H9 (cell line): ENCODE measurements around the gene LRPPRC. TPM values are rescaled to one million over a fixed set of nuclear protein-coding genes. Genes with fewer than 3 reads are reported as not detected.

Experiments used
- DNase-seq: peaks from one replicate; pipeline ENCODE4 v3.0.0-alpha.2; 2017
- H2AFZ ChIP-seq: one replicate; pipeline ENCODE4 v1.6.1; 2013; ENCODE audit warnings: mild to moderate bottlenecking, low read length, control low read depth, moderate library complexity
- H2AK5ac ChIP-seq: 2 replicates; pipeline ENCODE4 v1.6.1; 2013; ENCODE audit warnings: low read length, control low read depth, mixed read lengths; ENCODE audit not compliant: insufficient read length
- H2BK120ac ChIP-seq: one replicate; pipeline ENCODE4 v1.6.1; 2013; ENCODE audit warnings: low read depth, mild to moderate bottlenecking, low read length, control low read depth, inconsistent platforms; ENCODE audit not compliant: poor library complexity, severe bottlenecking
- H2BK12ac ChIP-seq: 2 replicates; pipeline ENCODE4 v1.6.1; 2013; ENCODE audit warnings: low read length, control low read depth, mixed read lengths, low read depth; ENCODE audit not compliant: insufficient read length
- H2BK15ac ChIP-seq: 2 replicates; pipeline ENCODE4 v1.6.1; 2013; ENCODE audit warnings: low read depth, low read length, control low read depth
- H2BK20ac ChIP-seq: one replicate; pipeline ENCODE4 v1.6.1; 2013; ENCODE audit warnings: low read depth, mild to moderate bottlenecking, low read length, control low read depth, inconsistent platforms; ENCODE audit not compliant: poor library complexity, severe bottlenecking
- H2BK5ac ChIP-seq: 2 replicates; pipeline ENCODE4 v1.6.1; 2013; ENCODE audit warnings: low read length, control low read depth, mixed read lengths; ENCODE audit not compliant: insufficient read length
- H3K14ac ChIP-seq: 2 replicates; pipeline ENCODE4 v1.6.1; 2013; ENCODE audit warnings: low read length, control low read depth; ENCODE audit not compliant: insufficient read depth
- H3K18ac ChIP-seq: 2 replicates; pipeline ENCODE4 v1.6.1; 2013; ENCODE audit warnings: low read depth, mild to moderate bottlenecking, mixed read lengths, low read length, control low read depth; ENCODE audit not compliant: insufficient read length
- H3K23ac ChIP-seq: 2 replicates; pipeline ENCODE4 v1.6.1; 2013; ENCODE audit warnings: low read length, control low read depth, mixed read lengths, low read depth; ENCODE audit not compliant: insufficient read length
- H3K23me2 ChIP-seq: 2 replicates; pipeline ENCODE4 v1.6.1; 2013; ENCODE audit warnings: low read depth, mild to moderate bottlenecking, mixed read lengths, low read length, control low read depth; ENCODE audit not compliant: insufficient read length, poor library complexity, severe bottlenecking
- H3K27ac ChIP-seq: 2 replicates; pipeline ENCODE4 v1.5.1; 2013; ENCODE audit warnings: low read length, control low read depth, mixed read lengths, low read depth; ENCODE audit not compliant: insufficient read length
- H3K27me3 ChIP-seq: 2 replicates; pipeline ENCODE4 v1.6.1; 2013; ENCODE audit warnings: low read length, control low read depth, inconsistent platforms; ENCODE audit not compliant: insufficient read depth
- H3K4ac ChIP-seq: 2 replicates; pipeline ENCODE4 v1.6.1; 2013; ENCODE audit warnings: low read depth, mild to moderate bottlenecking, control low read depth, inconsistent platforms, low read length, moderate library complexity
- H3K4me1 ChIP-seq: 2 replicates; pipeline ENCODE4 v1.6.1; 2013; ENCODE audit warnings: low read length, control low read depth, inconsistent platforms; ENCODE audit not compliant: insufficient read depth
- H3K4me2 ChIP-seq: 2 replicates; pipeline ENCODE4 v1.6.1; 2013; ENCODE audit warnings: low read length, control low read depth, mixed read lengths; ENCODE audit not compliant: insufficient read length, insufficient read depth
- H3K56ac ChIP-seq: 2 replicates; pipeline ENCODE4 v1.6.1; 2013; ENCODE audit warnings: low read depth, mild to moderate bottlenecking, mixed read lengths, low read length, control low read depth; ENCODE audit not compliant: insufficient read length
- H3K79me1 ChIP-seq: 2 replicates; pipeline ENCODE4 v1.6.1; 2013; ENCODE audit warnings: low read depth, mild to moderate bottlenecking, moderate library complexity, low read length, control low read depth, inconsistent platforms; ENCODE audit not compliant: insufficient read depth, poor library complexity, severe bottlenecking
- H3K79me2 ChIP-seq: 2 replicates; pipeline ENCODE4 v1.6.1; 2013; ENCODE audit warnings: low read length, control low read depth, inconsistent platforms; ENCODE audit not compliant: insufficient read depth
- H3K9ac ChIP-seq: 2 replicates; pipeline ENCODE4 v1.6.1; 2013; ENCODE audit warnings: low read length, control low read depth, mixed read lengths; ENCODE audit not compliant: insufficient read length; ENCODE audit errors: extremely low read depth
- H3K9me3 ChIP-seq: one replicate; pipeline ENCODE4 v1.6.1; 2013; ENCODE audit warnings: low read depth, low read length, inconsistent platforms; ENCODE audit not compliant: control insufficient read depth
- H3T11ph ChIP-seq: one replicate; pipeline ENCODE4 v1.6.1; 2013; ENCODE audit warnings: mild to moderate bottlenecking, low read length, control low read depth, inconsistent platforms
- H4K20me1 ChIP-seq: one replicate; pipeline ENCODE4 v1.6.1; 2013; ENCODE audit not compliant: control insufficient read depth, insufficient read length, insufficient read depth
- H4K5ac ChIP-seq: 2 replicates; pipeline ENCODE4 v1.6.1; 2013; ENCODE audit warnings: low read depth, mild to moderate bottlenecking, mixed read lengths, low read length, control low read depth; ENCODE audit not compliant: insufficient read length
- H4K8ac ChIP-seq: replicated peaks from 2 replicates; pipeline ENCODE4 v1.6.1; 2013; ENCODE audit warnings: low read length, control low read depth, mixed read lengths, low read depth; ENCODE audit not compliant: insufficient read length
- H4K91ac ChIP-seq: 2 replicates; pipeline ENCODE4 v1.6.1; 2013; ENCODE audit warnings: low read depth, mild to moderate bottlenecking, moderate library complexity, mixed read lengths, low read length, control low read depth; ENCODE audit not compliant: insufficient read length
- H3K27ac Mint-ChIP-seq, 3 experiments: 2 replicates in 2 of 3; 3 replicates in 1 of 3; pipeline ENCODE4 v1.8.0; 2020 to 2021; ENCODE audit warnings: mixed read lengths in 3 of 3, mild to moderate bottlenecking in 1 of 3, moderate library complexity in 1 of 3
- H3K27me3 Mint-ChIP-seq: 2 replicates; pipeline ENCODE4 v1.8.0; 2021; ENCODE audit warnings: low read depth, mild to moderate bottlenecking, moderate library complexity, mixed read lengths
- H3K36me3 Mint-ChIP-seq, 3 experiments: 2 replicates in 2 of 3; 3 replicates in 1 of 3; pipeline ENCODE4 v1.8.0; 2020 to 2021; ENCODE audit warnings: low read depth in 3 of 3, mixed read lengths in 3 of 3; ENCODE audit not compliant: insufficient read depth in 1 of 3
- H3K4me1 Mint-ChIP-seq, 2 experiments: 2 replicates each; pipeline ENCODE4 v1.8.0; 2020; ENCODE audit warnings: mixed read lengths in 2 of 2
- H3K4me3 Mint-ChIP-seq, 2 experiments: 2 replicates in 1 of 2; 3 replicates in 1 of 2; pipeline ENCODE4 v1.8.0; 2020 to 2021; ENCODE audit warnings: mild to moderate bottlenecking in 2 of 2, mixed read lengths in 2 of 2, moderate library complexity in 1 of 2
- H3K9me3 Mint-ChIP-seq, 2 experiments: 2 replicates in 1 of 2; 3 replicates in 1 of 2; pipeline ENCODE4 v1.8.0; 2020; ENCODE audit warnings: mild to moderate bottlenecking in 2 of 2, mixed read lengths in 2 of 2, moderate library complexity in 1 of 2
- WGBS: extraction: QIAGEN DNeasy Blood & Tissue Kit; methylation state at CpG from one replicate; pipeline ENCODE4 v1.1.7; 2013; ENCODE audit warnings: missing lambda C conversion rate, low lambda C conversion rate, mixed read lengths; ENCODE audit not compliant: insufficient read length; ENCODE audit errors: extremely low coverage; 5-methylcytosine and 5-hydroxymethylcytosine counted together
- total RNA-seq: library from RNA; stranded (reverse); gene quantifications from 2 replicates; pipeline ENCODE4 v1.2.1, GENCODE V29; 2021
- TF ChIP-seq, protein P1 (sequence below): fragments of 200-600 bp; sonication (generic); conservative IDR thresholded peaks from 3 replicates; pipeline ENCODE4 v1.8.0; 2021; ENCODE audit warnings: antibody characterized with exemption, mild to moderate bottlenecking

LRPPRC gene
- total RNA-seq, 1 experiment from 2014 or later, result 182 TPM

DNA sequence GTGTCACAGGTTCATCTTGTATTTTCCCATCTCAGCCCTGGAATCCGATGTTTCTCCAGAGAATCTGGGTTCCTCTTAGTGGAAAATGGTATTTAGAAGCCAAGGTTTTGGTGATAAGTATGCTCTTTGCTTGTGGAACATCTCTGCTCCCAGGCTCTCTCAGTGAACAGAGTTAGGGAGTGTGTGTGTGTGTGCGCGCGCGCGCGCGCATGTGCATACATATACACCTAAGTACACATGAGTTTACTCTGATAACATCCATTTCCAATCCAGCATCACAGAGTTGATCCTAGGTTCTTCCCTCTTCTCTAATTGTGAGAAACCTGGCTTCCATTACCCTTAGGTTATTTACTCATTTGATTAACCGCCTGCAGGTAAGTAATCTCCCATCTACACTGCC lies 115.3 kb downstream of the LRPPRC start:
- H2BK120ac ChIP-seq, result no peak overlapping the region
- H4K8ac ChIP-seq, result no peak overlapping the region
- H2BK5ac ChIP-seq, result no peak overlapping the region
- no peaks in the 10 kb centered on the region for H3K27me3 ChIP-seq
- no peaks in the 10 kb centered on the region for H3K9me3 Mint-ChIP-seq
- H3K9me3 ChIP-seq, result no peaks in the 10 kb centered on the region
- H3K9ac ChIP-seq, result no peak overlapping the region
- no peak overlapping the region for H3T11ph ChIP-seq
- H2BK20ac ChIP-seq, result no peak overlapping the region
- no peak overlapping the region for H3K4me3 Mint-ChIP-seq
- no peak overlapping the region for H3K4me2 ChIP-seq
- peaks cover 4% of the 10 kb centered on the region for H3K4me1 ChIP-seq
- H3K23ac ChIP-seq, result no peak overlapping the region
- H4K91ac ChIP-seq, result no peak overlapping the region
- H3K56ac ChIP-seq, result no peak overlapping the region
- peaks cover 0 to 4% (median 0%) of the 10 kb centered on the region in 3 experiments; a peak in 3 of 7 replicates for H3K36me3 Mint-ChIP-seq
- H2AK5ac ChIP-seq, result no peak overlapping the region
- H3K23me2 ChIP-seq, result no peaks in the 10 kb centered on the region
- no peak overlapping the region for H3K27ac ChIP-seq
- no peak overlapping the region for H2AFZ ChIP-seq
- no peak overlapping the region for H3K18ac ChIP-seq
- no peak for DNase-seq
- no peak overlapping the region for H2BK15ac ChIP-seq
- no peak overlapping the region for H2BK12ac ChIP-seq
- TF ChIP-seq, protein P1, sequence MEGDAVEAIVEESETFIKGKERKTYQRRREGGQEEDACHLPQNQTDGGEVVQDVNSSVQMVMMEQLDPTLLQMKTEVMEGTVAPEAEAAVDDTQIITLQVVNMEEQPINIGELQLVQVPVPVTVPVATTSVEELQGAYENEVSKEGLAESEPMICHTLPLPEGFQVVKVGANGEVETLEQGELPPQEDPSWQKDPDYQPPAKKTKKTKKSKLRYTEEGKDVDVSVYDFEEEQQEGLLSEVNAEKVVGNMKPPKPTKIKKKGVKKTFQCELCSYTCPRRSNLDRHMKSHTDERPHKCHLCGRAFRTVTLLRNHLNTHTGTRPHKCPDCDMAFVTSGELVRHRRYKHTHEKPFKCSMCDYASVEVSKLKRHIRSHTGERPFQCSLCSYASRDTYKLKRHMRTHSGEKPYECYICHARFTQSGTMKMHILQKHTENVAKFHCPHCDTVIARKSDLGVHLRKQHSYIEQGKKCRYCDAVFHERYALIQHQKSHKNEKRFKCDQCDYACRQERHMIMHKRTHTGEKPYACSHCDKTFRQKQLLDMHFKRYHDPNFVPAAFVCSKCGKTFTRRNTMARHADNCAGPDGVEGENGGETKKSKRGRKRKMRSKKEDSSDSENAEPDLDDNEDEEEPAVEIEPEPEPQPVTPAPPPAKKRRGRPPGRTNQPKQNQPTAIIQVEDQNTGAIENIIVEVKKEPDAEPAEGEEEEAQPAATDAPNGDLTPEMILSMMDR, result no peak
- no peak overlapping the region for H3K27ac Mint-ChIP-seq
- no peak overlapping the region for H3K4ac ChIP-seq
- H3K4me1 Mint-ChIP-seq, result peaks cover 4 to 13% of the 10 kb centered on the region in 2 experiments
- peaks cover 7% of the 10 kb centered on the region for H3K27me3 Mint-ChIP-seq
- H3K79me2 ChIP-seq, result no peaks in the 10 kb centered on the region
- H4K20me1 ChIP-seq, result no peaks in the 10 kb centered on the region
- H3K14ac ChIP-seq, result no peak overlapping the region
- H3K79me1 ChIP-seq, result no peaks in the 10 kb centered on the region
- no peak overlapping the region for H4K5ac ChIP-seq
- no CpG with 5 or more reads among the region's 9 CpGs for WGBS
